ENCODE results near the gene ALOX5. TPM values are rescaled to one million over a fixed set of nuclear protein-coding genes. Genes with fewer than 3 reads are reported as not detected.
"Not testable (repeated sequence)": the region's sequence is repeated elsewhere in the genome, so short reads cannot be mapped to it uniquely, and the experiment has no call there.

The ALOX5 gene
- total and polyA plus RNA-seq, 2 experiments from 2014 or later: 3.7 to 5.4 TPM

GRCh38 chr10:45348196-45348765, 25.7 kb upstream of the ALOX5 start:
- ATAC-seq; H3K27ac Mint-ChIP-seq; H3K79me2 ChIP-seq (replicated peaks; ENCODE audit: insufficient read depth); H3K4me3 Mint-ChIP-seq; H4K20me1 ChIP-seq (replicated peaks; ENCODE audit: insufficient read depth); H3K27me3 ChIP-seq (ENCODE audit: insufficient read depth); H3K4me3 ChIP-seq; H3K9me2 ChIP-seq (ENCODE audit: insufficient read depth); H3K4me1 ChIP-seq (ENCODE audit: insufficient read depth); H2AFZ ChIP-seq; H3K4me1 Mint-ChIP-seq; H3K27me3 Mint-ChIP-seq (ENCODE audit: insufficient read depth, low read depth, poor library complexity); H3K36me3 ChIP-seq (ENCODE audit: insufficient read depth); DNase-seq (ENCODE audit: low spot score); H3K27ac ChIP-seq (ENCODE audit: low read depth); H3F3A ChIP-seq (replicated peaks; ENCODE audit: low read depth); H3K4me2 ChIP-seq: not testable (repeated sequence)
- H3K9me3 Mint-ChIP-seq: peaks cover 52% of the 10 kb centered on the region
- peaks cover 20% of the 10 kb centered on the region; the same call in 2 of the 3 replicates for H3K36me3 Mint-ChIP-seq (ENCODE audit: low read depth)

- Histone ChIP-seq H3K4me1 (ENCODE audit: insufficient read depth) (no peaks in the 10 kb centered on the region), H2AFZ (no peak overlapping the region), H4K20me1 (replicated peaks; ENCODE audit: insufficient read depth) (no peaks in the 10 kb centered on the region), H3K36me3 (ENCODE audit: insufficient read depth) (no peaks in the 10 kb centered on the region), H3K4me3 (no peak overlapping the region), H3K27ac (ENCODE audit: low read depth) (no peak overlapping the region), H3K9me2 (ENCODE audit: insufficient read depth) (no peaks in the 10 kb centered on the region), H3K79me2 (replicated peaks; ENCODE audit: insufficient read depth) (no peaks in the 10 kb centered on the region), H3F3A (replicated peaks; ENCODE audit: low read depth) (no peaks in the 10 kb centered on the region), H3K4me2 (no peak overlapping the region), H3K27me3 (ENCODE audit: insufficient read depth) (no peaks in the 10 kb centered on the region)
- H3K4me1 Mint-ChIP-seq: peaks cover 2% of the 10 kb centered on the region
- H3K4me3 Mint-ChIP-seq: no peak overlapping the region
- DNase-seq (ENCODE audit: low spot score): no peak
- H3K27ac Mint-ChIP-seq: no peak overlapping the region
- ATAC-seq: no peak
- H3K27me3 Mint-ChIP-seq (ENCODE audit: insufficient read depth, low read depth, poor library complexity): no peaks in the 10 kb centered on the region
- H3K36me3 Mint-ChIP-seq (ENCODE audit: low read depth): peaks cover 4% of the 10 kb centered on the region; the same call in 2 of the 3 replicates
- peaks cover 11% of the 10 kb centered on the region; the same call in 2 of the 3 replicates for H3K9me3 Mint-ChIP-seq
- TF ChIP-seq REST (IDR thresholded peaks at IDR 0.05; ENCODE audit: unreplicated experiment): no peak
- TF ChIP-seq CTCF (conservative IDR thresholded peaks at IDR 0.05; ENCODE audit: low read depth in 2 of 2): no peak
- no peak for TF ChIP-seq EZH2 (IDR thresholded peaks at IDR 0.05; ENCODE audit: low read depth, unreplicated experiment)
- no peak for TF ChIP-seq EZH2phosphoT487 (IDR thresholded peaks at IDR 0.05; ENCODE audit: unreplicated experiment)
- TF ChIP-seq POLR2AphosphoS5 (IDR thresholded peaks at IDR 0.05; ENCODE audit: low read depth): no peak
- TF ChIP-seq ZNF331 (CRISPR knock-in tag; IDR thresholded peaks at IDR 0.05; ENCODE audit: low read depth): no peak
- TF ChIP-seq ETS1 (IDR thresholded peaks at IDR 0.05): no peak
- no peak for TF ChIP-seq STAT1 (IDR thresholded peaks at IDR 0.05; ENCODE audit: unreplicated experiment)
- TF ChIP-seq JUNB (IDR thresholded peaks at IDR 0.05; ENCODE audit: unreplicated experiment): no peak
These were observed 20.8 kb upstream of the ALOX5 start for GRCh38 chr10:45353186-45353585.

Data from GM23338 (cell line).